SK-N-MC (cell line): ENCODE measurements around the gene YARS2.

Experiments
- EZH2 ChIP-seq: fragments of 200-600 bp; sonication (generic); IDR thresholded peaks from one replicate; pipeline ENCODE4 v1.6.1; 2017; ENCODE audit warnings: antibody characterized with exemption
- POLR2AphosphoS5 ChIP-seq: IDR thresholded peaks from 2 replicates; pipeline ENCODE4 v1.6.1; 2012; ENCODE audit warnings: mild to moderate bottlenecking, low read depth, low read length, borderline replicate concordance

GRCh38 chr12:32783029-32783428, 27.3 kb upstream of the YARS2 start:
- TF ChIP-seq EZH2 (no peak), POLR2AphosphoS5 (no peak)
